ENCODE results near the gene ZBED2.

GRCh38 chr3:111598139-111598538 is 3.0 kb upstream of the ZBED2 start:
- no peak for TF ChIP-seq CTCF (IDR thresholded peaks at IDR 0.05)
- no peak for TF ChIP-seq POLR2A (IDR thresholded peaks at IDR 0.05)
